HG03442 (cell line): Measurements from ENCODE around the gene MYCBPAP.

Experiments
- ATAC-seq: cut with Tn5 transposase; IDR thresholded peaks from one replicate; pipeline ENCODE4 v1.9.1; 2021; ENCODE audit warnings: mild to moderate bottlenecking, moderate library complexity; ENCODE audit not compliant: unreplicated experiment

MYCBPAP gene

GRCh38 chr17:50484386-50485155 lies 23.7 kb upstream of the MYCBPAP start:
- no peak for ATAC-seq

DNA sequence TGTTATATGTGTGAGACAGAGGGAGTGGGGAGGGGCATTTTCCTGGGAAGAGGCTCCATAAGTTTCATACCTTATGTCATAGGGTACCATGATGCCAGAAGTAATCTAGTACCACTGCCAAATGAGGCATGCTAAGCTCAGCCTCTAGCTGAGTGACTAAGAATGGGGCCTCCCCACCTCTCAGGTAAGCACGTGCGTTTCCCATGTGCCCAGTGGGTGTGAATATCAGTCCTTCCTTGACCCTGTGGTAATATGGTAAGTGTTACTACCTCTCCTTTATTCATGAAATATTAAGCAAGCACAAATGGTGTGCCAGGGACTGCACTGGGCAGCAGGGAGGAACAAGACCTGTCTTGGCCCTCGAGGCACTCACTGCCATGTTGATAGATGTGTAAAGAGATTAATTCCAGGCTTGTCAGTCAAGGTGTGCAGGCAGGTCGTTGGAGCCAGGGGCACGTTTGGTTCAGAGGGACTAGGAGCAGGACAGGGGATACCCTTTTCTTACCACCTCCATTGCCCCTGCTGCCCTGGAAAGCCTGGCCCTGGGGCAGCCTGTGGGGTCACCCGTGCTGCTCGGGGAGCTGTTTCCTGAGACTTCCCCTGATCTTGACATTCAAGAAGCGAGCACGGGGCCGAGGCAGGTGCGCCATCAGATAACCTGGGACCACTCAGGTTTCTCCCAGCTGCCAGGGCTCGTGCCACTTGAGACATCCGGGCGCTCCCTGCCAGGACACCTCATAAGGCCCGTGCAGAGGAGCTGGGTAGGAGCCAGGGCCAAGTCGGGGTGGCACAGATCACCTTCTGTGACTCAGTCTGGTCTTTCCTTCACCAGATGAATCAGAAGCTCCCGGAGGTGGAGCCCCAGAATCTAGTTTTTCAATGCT lies 20.8 kb upstream of the MYCBPAP start:
- no peak for ATAC-seq

DNA sequence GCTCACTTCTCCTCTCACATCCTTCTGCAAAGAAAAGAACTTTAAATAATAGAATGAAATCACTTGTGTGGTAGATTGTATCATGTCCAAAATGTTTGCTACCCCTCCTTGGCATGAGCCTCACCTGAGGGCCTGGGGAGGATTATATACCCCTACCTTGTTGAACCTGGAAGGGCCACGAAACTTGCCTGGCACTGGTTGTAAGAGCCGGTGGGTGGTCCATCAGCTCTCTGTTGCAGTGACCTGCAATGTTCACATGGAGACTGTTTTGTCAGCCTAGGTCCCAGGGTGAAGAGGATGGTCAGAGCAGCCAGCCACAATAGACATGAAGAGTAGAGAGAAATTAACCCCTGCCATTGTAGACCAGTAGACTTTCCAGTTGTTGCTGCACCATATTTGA lies 19.4 kb upstream of the MYCBPAP start:
- no peak for ATAC-seq

- ATAC-seq: no peak
Observed at GRCh38 chr17:50491505-50491904, 16.7 kb upstream of the MYCBPAP start.

- ATAC-seq: no peak
Observed at GRCh38 chr17:50492214-50492613, 16.0 kb upstream of the MYCBPAP start.

DNA sequence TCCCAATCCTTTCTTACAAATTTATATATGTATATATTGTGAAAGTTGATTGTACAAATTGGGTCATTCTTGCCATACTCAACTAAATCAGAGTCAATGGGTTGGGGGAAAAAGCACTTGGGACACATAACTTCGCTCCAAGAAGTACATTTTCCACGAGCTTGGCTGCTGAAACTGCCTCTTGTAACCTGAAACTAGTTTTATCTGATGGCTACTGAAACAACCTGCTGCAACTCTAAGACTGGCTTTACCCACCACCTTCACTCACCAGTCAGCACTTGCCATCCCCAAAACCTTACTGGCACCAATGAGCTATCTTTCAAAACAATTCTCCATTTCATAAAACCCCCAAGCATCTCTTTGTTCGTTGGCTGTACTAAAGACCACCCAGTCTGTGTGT lies 14.5 kb upstream of the MYCBPAP start:
- ATAC-seq: no peak

- ATAC-seq: no peak
Observed at GRCh38 chr17:50495217-50495823, 12.9 kb upstream of the MYCBPAP start.

- ATAC-seq: no peak
Observed at GRCh38 chr17:50495918-50496317, 12.3 kb upstream of the MYCBPAP start.

GRCh38 chr17:50498021-50498874 lies 10.0 kb upstream of the MYCBPAP start:
- no peak for ATAC-seq

DNA sequence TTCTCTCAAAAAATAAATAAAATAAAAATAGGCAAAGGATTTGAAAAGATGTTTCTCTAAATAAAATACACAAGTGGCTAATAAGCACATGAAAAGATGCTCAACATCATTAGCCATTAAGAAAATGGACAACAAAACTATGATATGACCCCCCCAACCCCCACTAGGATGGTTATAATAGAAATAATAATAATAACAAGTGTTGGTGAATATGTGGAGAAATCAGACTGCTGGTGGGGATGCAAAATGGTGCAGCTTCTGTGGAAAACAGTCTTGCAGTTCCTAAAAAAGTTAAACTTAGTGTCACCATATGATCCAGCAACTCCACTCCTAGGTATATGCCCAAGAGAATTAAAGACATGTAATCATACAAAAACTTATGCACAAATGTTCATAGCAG lies 9.0 kb upstream of the MYCBPAP start:
- no peak for ATAC-seq

- ATAC-seq: no peak
Observed at GRCh38 chr17:50499721-50500120, 8.5 kb upstream of the MYCBPAP start.

GRCh38 chr17:50501054-50501453 lies 7.2 kb upstream of the MYCBPAP start:
- ATAC-seq: no peak

GRCh38 chr17:50502301-50502990 lies 5.8 kb upstream of the MYCBPAP start:
- ATAC-seq: no peak

GRCh38 chr17:50505591-50506130 lies 2.6 kb upstream of the MYCBPAP start:
- ATAC-seq: no peak

GRCh38 chr17:50506298-50506697 lies 1.9 kb upstream of the MYCBPAP start:
- ATAC-seq: no peak

DNA sequence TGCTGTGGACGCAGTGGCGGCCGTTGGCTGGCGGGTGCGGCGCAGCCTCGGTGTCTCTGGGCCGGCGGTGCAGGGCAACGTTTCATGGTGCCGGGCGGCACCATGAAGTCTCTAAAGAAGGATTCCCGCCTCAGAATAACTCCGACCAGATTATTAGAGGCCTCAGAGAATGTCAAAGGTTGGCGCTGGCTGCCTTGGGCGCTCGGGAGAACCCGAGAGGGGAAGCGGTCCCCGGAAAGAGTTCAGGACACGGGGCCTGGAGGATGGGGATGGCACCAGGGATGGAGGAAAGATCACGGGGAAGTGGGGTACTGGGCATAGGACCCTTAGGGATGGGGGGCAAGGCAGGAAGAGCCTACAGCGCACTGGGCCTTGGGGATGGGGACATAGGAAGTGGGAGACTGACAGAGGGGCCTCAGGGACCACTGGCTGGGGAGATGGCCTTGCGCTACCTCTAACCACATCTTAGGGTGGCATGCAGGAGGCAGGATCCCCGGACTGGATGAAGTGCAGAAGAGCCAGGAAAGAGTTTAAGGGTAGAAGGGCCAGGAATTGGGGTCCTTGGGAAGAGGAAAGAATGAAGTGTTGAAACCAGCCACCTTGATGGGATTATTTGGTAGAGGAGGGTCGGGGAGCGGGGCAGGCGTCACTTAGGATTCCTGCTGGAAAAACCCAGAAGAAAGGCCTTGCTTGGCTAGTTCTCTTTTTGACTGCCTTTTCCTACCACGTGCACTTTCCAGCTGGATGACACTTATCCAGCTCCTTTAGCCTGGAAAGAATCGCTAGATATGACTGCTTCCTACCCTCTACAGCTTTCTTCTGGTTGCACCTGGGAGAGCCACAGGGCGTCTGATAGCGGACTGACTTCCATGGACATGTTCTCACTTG lies 578 bp downstream of the MYCBPAP start:
- ATAC-seq: no peak

- ATAC-seq: peak; percentile 78
Observed at GRCh38 chr17:50511058-50511457, 2.8 kb downstream of the MYCBPAP start.

- no peak for ATAC-seq
Observed at GRCh38 chr17:50513495-50513894, 5.3 kb downstream of the MYCBPAP start.

GRCh38 chr17:50514388-50514787 lies 6.1 kb downstream of the MYCBPAP start:
- no peak for ATAC-seq
